ENCODE results near the gene MYO6. TPM values are rescaled to one million over a fixed set of nuclear protein-coding genes. Genes with fewer than 3 reads are reported as not detected.

MYO6 gene
- total and polyA plus RNA-seq, 2 donors from 2014 or later, result 32.0 to 114 TPM

GRCh38 chr6:75762063-75762462 is 13.0 kb downstream of the MYO6 start:
- intact Hi-C loops (cut with DNase I), result no loop called here
- FAIRE-seq (no peak), DNase-seq (no peak)

DNA sequence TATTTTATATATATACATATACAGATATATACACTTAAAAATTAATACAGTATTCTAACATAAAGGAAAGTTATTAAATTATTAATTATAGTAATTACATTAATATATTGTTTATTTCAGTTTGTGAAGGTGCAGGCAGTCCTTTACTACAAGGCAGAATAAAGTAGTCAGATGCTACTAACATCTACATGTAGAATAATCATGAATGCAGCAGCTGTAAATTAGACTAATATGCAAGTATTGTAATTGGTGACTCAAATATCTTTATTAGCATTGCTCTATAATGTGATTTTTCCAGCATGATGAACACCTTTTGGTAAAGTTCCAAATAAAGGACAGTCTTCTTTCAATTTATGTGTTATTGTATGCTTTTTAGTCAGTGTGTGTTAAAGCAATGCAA is 17.3 kb downstream of the MYO6 start:
- TF ChIP-seq CTCF (IDR thresholded peaks at IDR 0.05; ENCODE audit: borderline replicate concordance, extremely low read depth, insufficient read depth), result no peak
- FAIRE-seq (no peak), DNase-seq (no peak)
- no peaks in the 10 kb centered on the region for H3K9me3 ChIP-seq (ENCODE audit: control insufficient read depth in 2 of 3, insufficient read depth in 1 of 3, low read length in 3 of 3)
- no peak overlapping the region for H3K9ac ChIP-seq (ENCODE audit: low read length in 3 of 3)
- peaks cover 0 to 7% (median 0%) of the 10 kb centered on the region in 3 donors for H3K36me3 ChIP-seq (ENCODE audit: control insufficient read depth in 2 of 3, insufficient read depth in 3 of 3, low read length in 3 of 3)
- H3K4me3 ChIP-seq (ENCODE audit: low read length in 3 of 3), result no peak overlapping the region
- intact Hi-C loops (cut with DNase I), result no loop called here
- no peak overlapping the region for H3K27ac ChIP-seq (ENCODE audit: low read depth in 2 of 2, low read length in 2 of 2)
- H3K27me3 ChIP-seq (ENCODE audit: control insufficient read depth, insufficient read depth, low read length), result no peaks in the 10 kb centered on the region
- peaks cover 0 to 20% (median 2%) of the 10 kb centered on the region in 3 donors for H3K4me1 ChIP-seq (ENCODE audit: control insufficient read depth in 2 of 3, insufficient read depth in 2 of 3, low read depth in 1 of 3, low read length in 3 of 3)

More at GRCh38 chr6:75762063-75762462, 13.0 kb downstream of the MYO6 start:
- Histone ChIP-seq H3K9ac (ENCODE audit: low read length in 3 of 3) (no peak overlapping the region), H3K4me1 (ENCODE audit: control insufficient read depth in 2 of 3, insufficient read depth in 2 of 3, low read depth in 1 of 3, low read length in 3 of 3) (peaks cover 0 to 29% (median 5%) of the 10 kb centered on the region in 3 donors), H3K36me3 (ENCODE audit: control insufficient read depth in 2 of 3, insufficient read depth in 3 of 3, low read length in 3 of 3) (peaks cover 0 to 7% (median 0%) of the 10 kb centered on the region in 3 donors), H3K27ac (ENCODE audit: low read depth in 2 of 2, low read length in 2 of 2) (no peak overlapping the region), H3K4me3 (ENCODE audit: low read length in 3 of 3) (no peak overlapping the region), H3K9me3 (ENCODE audit: control insufficient read depth in 2 of 3, insufficient read depth in 1 of 3, low read length in 3 of 3) (no peaks in the 10 kb centered on the region), H3K27me3 (ENCODE audit: control insufficient read depth, insufficient read depth, low read length) (no peaks in the 10 kb centered on the region)
- no peak for TF ChIP-seq CTCF (IDR thresholded peaks at IDR 0.05; ENCODE audit: borderline replicate concordance, extremely low read depth, insufficient read depth)

DNA sequence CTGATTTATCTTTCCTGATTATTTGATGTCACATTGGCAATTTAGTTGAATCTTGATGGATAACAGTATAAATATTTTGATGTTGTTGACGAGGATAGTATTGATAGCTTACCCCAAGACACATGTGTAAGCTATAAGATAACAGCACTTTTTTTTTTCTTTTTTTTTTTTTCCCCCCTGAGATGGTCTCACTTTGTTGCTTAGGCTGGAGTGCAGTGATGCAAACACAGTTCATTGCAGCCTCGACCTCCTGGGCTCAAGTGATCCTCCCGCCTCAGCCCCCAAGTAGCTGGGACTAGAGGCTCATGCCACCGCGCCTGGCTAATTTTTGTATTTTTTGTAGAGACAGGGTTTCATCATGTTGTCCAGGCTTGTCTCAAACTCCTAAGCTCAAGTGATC is 21.8 kb downstream of the MYO6 start:
- intact Hi-C loops (cut with DNase I), result no loop called here
- Histone ChIP-seq H3K4me3 (ENCODE audit: low read length in 3 of 3) (no peak overlapping the region), H3K36me3 (ENCODE audit: control insufficient read depth in 2 of 3, insufficient read depth in 3 of 3, low read length in 3 of 3) (no peaks in the 10 kb centered on the region), H3K9me3 (ENCODE audit: control insufficient read depth in 2 of 3, insufficient read depth in 1 of 3, low read length in 3 of 3) (no peaks in the 10 kb centered on the region), H3K27me3 (ENCODE audit: control insufficient read depth, insufficient read depth, low read length) (no peaks in the 10 kb centered on the region), H3K27ac (ENCODE audit: low read depth in 2 of 2, low read length in 2 of 2) (no peak overlapping the region), H3K9ac (ENCODE audit: low read length in 3 of 3) (no peak overlapping the region), H3K4me1 (ENCODE audit: control insufficient read depth in 2 of 3, insufficient read depth in 2 of 3, low read depth in 1 of 3, low read length in 3 of 3) (peaks cover 0 to 13% (median 2%) of the 10 kb centered on the region in 3 donors)
- TF ChIP-seq CTCF (IDR thresholded peaks at IDR 0.05; ENCODE audit: borderline replicate concordance, extremely low read depth, insufficient read depth), result no peak
- FAIRE-seq (no peak), DNase-seq (no peak)

GRCh38 chr6:75775219-75775618 is 26.2 kb downstream of the MYO6 start:
- no peak for FAIRE-seq
- no peak for TF ChIP-seq CTCF (IDR thresholded peaks at IDR 0.05; ENCODE audit: borderline replicate concordance, extremely low read depth, insufficient read depth)
- DNase-seq, result peak in 1 of 5 donors; percentile 32
- peaks cover 0 to 6% (median 2%) of the 10 kb centered on the region in 3 donors for H3K4me1 ChIP-seq (ENCODE audit: control insufficient read depth in 2 of 3, insufficient read depth in 2 of 3, low read depth in 1 of 3, low read length in 3 of 3)
- H3K36me3 ChIP-seq (ENCODE audit: control insufficient read depth in 2 of 3, insufficient read depth in 3 of 3, low read length in 3 of 3), result no peaks in the 10 kb centered on the region
- no peak overlapping the region for H3K27ac ChIP-seq (ENCODE audit: low read depth in 2 of 2, low read length in 2 of 2)
- no peaks in the 10 kb centered on the region for H3K27me3 ChIP-seq (ENCODE audit: control insufficient read depth, insufficient read depth, low read length)
- H3K9ac ChIP-seq (ENCODE audit: low read length in 3 of 3), result no peak overlapping the region
- H3K9me3 ChIP-seq (ENCODE audit: control insufficient read depth in 2 of 3, insufficient read depth in 1 of 3, low read length in 3 of 3), result no peaks in the 10 kb centered on the region
- H3K4me3 ChIP-seq (ENCODE audit: low read length in 3 of 3), result no peak overlapping the region
- intact Hi-C loops (cut with DNase I), result no loop called here

Data from kidney (tissue), 14 donors.